ENCODE measurements around the gene SBK1.

DNA sequence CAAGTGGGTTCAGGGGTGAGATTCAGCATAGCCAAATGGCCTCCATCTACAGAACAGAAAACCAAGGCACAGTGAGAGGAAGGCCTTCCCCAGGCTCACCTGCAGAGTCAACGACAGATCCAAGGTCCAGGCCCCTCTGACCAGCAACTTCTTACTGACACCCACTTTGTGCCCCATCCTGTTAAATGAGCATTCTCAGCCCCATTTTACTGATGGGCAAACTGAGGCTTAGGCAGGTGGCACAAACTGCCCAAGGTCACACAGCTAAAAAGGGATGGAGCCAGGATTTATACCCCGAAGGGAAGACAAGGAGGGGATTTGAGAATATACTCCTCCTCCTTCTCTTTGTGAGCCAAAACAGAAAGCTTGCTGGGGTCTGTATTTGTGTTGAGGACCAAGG lies 9.3 kb downstream of the SBK1 start:
- TF ChIP-seq POLR2A (IDR thresholded peaks at IDR 0.05), result no peak
- TF ChIP-seq, protein P1, sequence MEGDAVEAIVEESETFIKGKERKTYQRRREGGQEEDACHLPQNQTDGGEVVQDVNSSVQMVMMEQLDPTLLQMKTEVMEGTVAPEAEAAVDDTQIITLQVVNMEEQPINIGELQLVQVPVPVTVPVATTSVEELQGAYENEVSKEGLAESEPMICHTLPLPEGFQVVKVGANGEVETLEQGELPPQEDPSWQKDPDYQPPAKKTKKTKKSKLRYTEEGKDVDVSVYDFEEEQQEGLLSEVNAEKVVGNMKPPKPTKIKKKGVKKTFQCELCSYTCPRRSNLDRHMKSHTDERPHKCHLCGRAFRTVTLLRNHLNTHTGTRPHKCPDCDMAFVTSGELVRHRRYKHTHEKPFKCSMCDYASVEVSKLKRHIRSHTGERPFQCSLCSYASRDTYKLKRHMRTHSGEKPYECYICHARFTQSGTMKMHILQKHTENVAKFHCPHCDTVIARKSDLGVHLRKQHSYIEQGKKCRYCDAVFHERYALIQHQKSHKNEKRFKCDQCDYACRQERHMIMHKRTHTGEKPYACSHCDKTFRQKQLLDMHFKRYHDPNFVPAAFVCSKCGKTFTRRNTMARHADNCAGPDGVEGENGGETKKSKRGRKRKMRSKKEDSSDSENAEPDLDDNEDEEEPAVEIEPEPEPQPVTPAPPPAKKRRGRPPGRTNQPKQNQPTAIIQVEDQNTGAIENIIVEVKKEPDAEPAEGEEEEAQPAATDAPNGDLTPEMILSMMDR (IDR thresholded peaks at IDR 0.05 in 4 of 5, conservative IDR thresholded peaks at IDR 0.05 in 1 of 5), result no peak
